Transverse colon (tissue), 4 donors: ENCODE results near the gene PHKG2.

ENCODE experiments used
- POLR2A ChIP-seq: fragments of 450-650 bp; IDR thresholded peaks from one replicate; pipeline ENCODE4 v1.6.1; 2016; ENCODE audit warnings: antibody characterized with exemption, mild to moderate bottlenecking, moderate library complexity
- POLR2AphosphoS5 ChIP-seq, 3 donors: sonication (generic); formaldehyde crosslinking; IDR thresholded peaks; one replicate each; pipeline ENCODE4 v1.6.1; 2016; ENCODE audit warnings: antibody characterized with exemption in 3 of 3
- TF ChIP-seq, protein P1 (sequence below), 5 experiments: fragments of 200-600 bp in 3 of 5; fragments of 450-650 bp in 2 of 5; sonication (generic) in 3 of 5; IDR thresholded peaks; 1 replicate in 2 of 5; 2 replicates in 3 of 5; pipeline ENCODE4 v1.5.1; 2016 to 2017; ENCODE audit warnings: antibody characterized with exemption in 5 of 5, inconsistent platforms in 3 of 5, mild to moderate bottlenecking in 2 of 5, moderate library complexity in 1 of 5

DNA sequence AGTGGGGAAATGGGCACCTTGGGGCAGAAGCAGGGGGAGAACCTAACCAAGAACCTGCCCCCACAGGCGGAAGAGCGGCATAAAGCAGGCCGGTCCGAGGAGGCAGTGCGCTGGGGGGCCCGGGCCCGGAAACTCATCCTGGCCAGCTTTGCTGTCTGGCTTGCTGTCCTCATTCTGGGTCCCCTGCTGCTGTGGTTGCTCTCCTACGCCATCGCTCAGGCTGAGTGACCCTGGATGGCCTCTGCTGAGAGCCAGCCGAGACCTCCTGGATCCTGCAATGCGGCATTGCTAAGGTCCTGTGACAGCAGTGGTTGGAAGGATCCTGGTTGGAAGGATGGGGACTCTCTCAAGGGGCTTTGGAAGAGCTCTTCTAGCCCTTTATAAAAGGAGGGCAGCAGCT lies 4.5 kb upstream of the PHKG2 start:
- TF ChIP-seq POLR2AphosphoS5 (IDR thresholded peaks at IDR 0.05): no peak
- TF ChIP-seq, protein P1, sequence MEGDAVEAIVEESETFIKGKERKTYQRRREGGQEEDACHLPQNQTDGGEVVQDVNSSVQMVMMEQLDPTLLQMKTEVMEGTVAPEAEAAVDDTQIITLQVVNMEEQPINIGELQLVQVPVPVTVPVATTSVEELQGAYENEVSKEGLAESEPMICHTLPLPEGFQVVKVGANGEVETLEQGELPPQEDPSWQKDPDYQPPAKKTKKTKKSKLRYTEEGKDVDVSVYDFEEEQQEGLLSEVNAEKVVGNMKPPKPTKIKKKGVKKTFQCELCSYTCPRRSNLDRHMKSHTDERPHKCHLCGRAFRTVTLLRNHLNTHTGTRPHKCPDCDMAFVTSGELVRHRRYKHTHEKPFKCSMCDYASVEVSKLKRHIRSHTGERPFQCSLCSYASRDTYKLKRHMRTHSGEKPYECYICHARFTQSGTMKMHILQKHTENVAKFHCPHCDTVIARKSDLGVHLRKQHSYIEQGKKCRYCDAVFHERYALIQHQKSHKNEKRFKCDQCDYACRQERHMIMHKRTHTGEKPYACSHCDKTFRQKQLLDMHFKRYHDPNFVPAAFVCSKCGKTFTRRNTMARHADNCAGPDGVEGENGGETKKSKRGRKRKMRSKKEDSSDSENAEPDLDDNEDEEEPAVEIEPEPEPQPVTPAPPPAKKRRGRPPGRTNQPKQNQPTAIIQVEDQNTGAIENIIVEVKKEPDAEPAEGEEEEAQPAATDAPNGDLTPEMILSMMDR (IDR thresholded peaks at IDR 0.05): no peak
- no peak for TF ChIP-seq POLR2A
